ENCODE data around the gene RREB1. TPM values are rescaled to one million over a fixed set of nuclear protein-coding genes. Genes with fewer than 3 reads are reported as not detected.

The RREB1 gene
- total and polyA plus RNA-seq, 2 of the 4 experiments (the other 2 are of a cell fraction) = 8.4 to 14.5 TPM

- TF ChIP-seq MAFK (IDR thresholded peaks at IDR 0.05; ENCODE audit: low read depth, low read length) (no peak), RAD21 (IDR thresholded peaks at IDR 0.05; ENCODE audit: low read length) (no peak; the same call in 1 of the 2 replicates), MXI1 (IDR thresholded peaks at IDR 0.05; ENCODE audit: borderline replicate concordance, low read depth, low read length) (no peak)
Measured at GRCh38 chr6:7157752-7158616, 50.2 kb downstream of the RREB1 start (continued).

- no peak overlapping the region for H3K4me3 ChIP-seq (ENCODE audit: insufficient read depth, low read depth, low read length)
- H2AK5ac ChIP-seq (ENCODE audit: low read depth, low read length) = no peak overlapping the region
- H4K8ac ChIP-seq (ENCODE audit: low read depth in 2 of 2, low read length in 2 of 2) = no peak overlapping the region
- peaks cover 33 to 91% of the 10 kb centered on the region in 2 experiments for H3K79me1 ChIP-seq (ENCODE audit: low read depth in 1 of 2, low read length in 2 of 2)
- no peak overlapping the region for H2BK15ac ChIP-seq (ENCODE audit: low read depth, low read length)
- DNase-seq = no peak
- no peak overlapping the region for H3K56ac ChIP-seq (ENCODE audit: extremely low read depth, insufficient read depth, low read length)
- in situ Hi-C loops (cut with MboI; ENCODE audit: low sequenced_read_pairs) = no loop called here
- no peak for ATAC-seq (ENCODE audit: low read depth)
- no peak overlapping the region for H2BK20ac ChIP-seq (ENCODE audit: low read depth, low read length)
- H4K91ac ChIP-seq (ENCODE audit: insufficient read depth, low read depth, low read length) = peak overlapping the region; percentile 10; the same call in 1 of the 2 replicates
- peak overlapping the region; percentile 2; the same call in 1 of the 2 replicates for H3K4ac ChIP-seq (ENCODE audit: low read depth, low read length)
- no peaks in the 10 kb centered on the region for H3K9me3 ChIP-seq (ENCODE audit: control insufficient read depth, insufficient read depth, low read length)
- no peaks in the 10 kb centered on the region for H3K27me3 ChIP-seq (ENCODE audit: control insufficient read depth, insufficient read depth, low read length)
- H3K36me3 ChIP-seq (ENCODE audit: control insufficient read depth, insufficient read depth, low read length) = no peaks in the 10 kb centered on the region
- ChIA-PET CTCF (interaction anchor here (0.5 to 1.0 kb wide), 2 partner anchors 153 to 436 kb away, joined by 4 read pairs; no protein-coding TSS in a partner anchor), POLR2A (ENCODE audit: unreplicated experiment) (no interaction called here)
- 0 out of 2 replicates have a peak overlapping the region, but pooled peaks have one; percentile 2 for H2BK120ac ChIP-seq (ENCODE audit: low read depth, low read length)
- no peak overlapping the region for H3K4me2 ChIP-seq (ENCODE audit: low read depth, low read length)
- no peak overlapping the region for H2AFZ ChIP-seq (replicated peaks; ENCODE audit: low read length, poor library complexity)
- TF ChIP-seq MAFK (IDR thresholded peaks at IDR 0.05; ENCODE audit: low read depth, low read length) (no peak), MXI1 (IDR thresholded peaks at IDR 0.05; ENCODE audit: borderline replicate concordance, low read depth, low read length) (no peak), MAZ (IDR thresholded peaks at IDR 0.05; ENCODE audit: borderline replicate concordance, low read depth, low read length) (no peak), FOS (IDR thresholded peaks at IDR 0.05; ENCODE audit: low read depth, low read length) (no peak)
- peaks cover 34% of the 10 kb centered on the region for H3K9me1 ChIP-seq (ENCODE audit: insufficient read depth, low read length)
- no peak overlapping the region for H3K9ac ChIP-seq (ENCODE audit: low read depth, low read length)
- no peak overlapping the region for H4K5ac ChIP-seq (ENCODE audit: low read depth, low read length)
- H3K23ac ChIP-seq (ENCODE audit: low read depth, low read length) = 0 out of 2 replicates have a peak overlapping the region, but pooled peaks have one; percentile 4
- peak overlapping the region; percentile 76 for H3K14ac ChIP-seq (replicated peaks; ENCODE audit: low read depth, low read length)
- H3K4me1 ChIP-seq (ENCODE audit: control insufficient read depth, insufficient read depth, low read length) = peaks cover 19% of the 10 kb centered on the region
- BruUV-seq (replicated peaks) = no TSS peak
- no CpG with 5 or more reads among the region's 4 CpGs for WGBS, 2 experiments (ENCODE audit: extremely low coverage in 2 of 2, insufficient read length in 1 of 2)
- dilution Hi-C loops (cut with HindIII; ENCODE audit: low sequenced_read_pairs, unreplicated experiment) = no loop called here
- no peak overlapping the region for H2AK9ac ChIP-seq (replicated peaks; ENCODE audit: low read depth, low read length, poor library complexity)
- H3K18ac ChIP-seq (ENCODE audit: low read depth, low read length) = no peak overlapping the region
- no peak overlapping the region for H2BK5ac ChIP-seq (ENCODE audit: low read depth, low read length, poor library complexity, severe bottlenecking)
- intact Hi-C loops (cut with micrococcal nuclease) = no loop called here
- H4K20me1 ChIP-seq (ENCODE audit: insufficient read depth, low read length) = peaks cover 50% of the 10 kb centered on the region
- no peak overlapping the region for H3K27ac ChIP-seq (ENCODE audit: insufficient read depth, low read length)
Measured at GRCh38 chr6:7159790-7160525, 52.2 kb downstream of the RREB1 start.
